ENCODE results near the gene PBRM1.

- TF ChIP-seq POLR2AphosphoS5 (IDR thresholded peaks at IDR 0.05; ENCODE audit: low read depth, low read length), result no peak
- TF ChIP-seq TAF1 (IDR thresholded peaks at IDR 0.05; ENCODE audit: borderline replicate concordance, insufficient read depth, low read length), result no peak
Measured at GRCh38 chr3:52524752-52525679, 160.7 kb downstream of the PBRM1 start.
